Islet precursor cell (in vitro differentiated cells): ENCODE measurements around the gene OSM.

Experiments
- DNase-seq: peaks from one replicate; pipeline ENCODE4 v3.0.0-alpha.2; 2018

OSM gene

DNA sequence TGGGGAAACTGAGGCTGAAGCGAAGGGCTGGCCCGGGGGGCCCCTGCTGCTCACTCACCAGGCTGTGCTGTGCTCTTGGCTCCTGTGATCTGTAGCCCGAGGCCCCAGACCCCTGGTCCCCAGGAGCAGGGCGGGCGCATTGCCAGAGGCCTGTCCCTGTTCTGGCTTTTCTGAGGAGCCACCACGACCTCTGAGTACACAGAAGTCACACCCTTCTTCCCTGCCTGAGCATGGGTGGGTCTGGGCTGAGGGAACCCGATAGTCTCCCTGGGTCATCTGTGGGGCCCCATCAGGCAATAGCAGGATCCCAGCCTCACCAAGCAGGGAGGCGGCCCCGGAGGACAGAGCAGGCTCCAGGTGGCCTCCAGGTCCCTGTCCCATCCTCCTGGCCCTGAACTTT is 17.5 kb upstream of the OSM start:
- DNase-seq, result no peak

GRCh38 chr22:30283342-30283741 is 16.7 kb upstream of the OSM start:
- DNase-seq, result no peak

- DNase-seq, result no peak
Observed at GRCh38 chr22:30282616-30283046, 16.0 kb upstream of the OSM start.

DNA sequence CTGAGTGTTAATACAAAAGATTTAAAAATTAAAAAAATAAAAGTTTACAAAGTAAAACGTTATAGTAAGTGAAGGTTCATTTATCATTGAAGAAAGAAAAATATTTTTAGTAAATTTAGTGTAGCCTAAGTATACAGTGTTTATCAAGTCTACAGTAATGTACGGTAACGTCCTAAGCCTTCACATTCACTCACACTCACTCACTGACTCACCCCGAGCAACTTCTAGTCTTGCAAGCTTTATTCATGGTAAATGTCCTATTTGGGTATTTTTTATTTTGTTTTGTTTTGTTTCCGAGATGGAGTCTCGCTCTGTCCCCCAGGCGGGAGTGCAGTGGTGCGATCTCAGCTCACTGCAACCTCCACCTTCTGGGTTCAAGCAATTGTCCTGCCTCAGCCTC is 13.9 kb upstream of the OSM start:
- DNase-seq, result no peak

DNA sequence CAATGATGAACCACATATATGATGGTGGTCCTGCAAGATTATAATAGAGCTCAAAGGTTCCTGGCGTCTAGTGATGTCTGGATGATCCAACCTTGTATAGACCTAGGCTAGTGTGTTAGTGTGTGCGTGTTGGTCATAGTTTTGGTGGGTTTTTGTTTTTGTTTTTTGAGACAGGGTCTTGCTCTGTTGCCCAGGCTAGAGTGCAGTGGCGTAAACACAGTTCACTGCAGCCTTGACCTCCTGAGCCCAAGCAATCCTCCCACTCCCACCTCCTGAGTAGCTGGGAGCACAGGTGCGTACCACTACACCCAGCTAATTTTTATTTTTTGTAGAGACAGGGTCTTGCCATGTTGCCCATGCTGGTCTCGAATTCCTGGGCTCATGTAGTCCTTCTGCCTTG is 13.3 kb upstream of the OSM start:
- DNase-seq, result no peak

DNA sequence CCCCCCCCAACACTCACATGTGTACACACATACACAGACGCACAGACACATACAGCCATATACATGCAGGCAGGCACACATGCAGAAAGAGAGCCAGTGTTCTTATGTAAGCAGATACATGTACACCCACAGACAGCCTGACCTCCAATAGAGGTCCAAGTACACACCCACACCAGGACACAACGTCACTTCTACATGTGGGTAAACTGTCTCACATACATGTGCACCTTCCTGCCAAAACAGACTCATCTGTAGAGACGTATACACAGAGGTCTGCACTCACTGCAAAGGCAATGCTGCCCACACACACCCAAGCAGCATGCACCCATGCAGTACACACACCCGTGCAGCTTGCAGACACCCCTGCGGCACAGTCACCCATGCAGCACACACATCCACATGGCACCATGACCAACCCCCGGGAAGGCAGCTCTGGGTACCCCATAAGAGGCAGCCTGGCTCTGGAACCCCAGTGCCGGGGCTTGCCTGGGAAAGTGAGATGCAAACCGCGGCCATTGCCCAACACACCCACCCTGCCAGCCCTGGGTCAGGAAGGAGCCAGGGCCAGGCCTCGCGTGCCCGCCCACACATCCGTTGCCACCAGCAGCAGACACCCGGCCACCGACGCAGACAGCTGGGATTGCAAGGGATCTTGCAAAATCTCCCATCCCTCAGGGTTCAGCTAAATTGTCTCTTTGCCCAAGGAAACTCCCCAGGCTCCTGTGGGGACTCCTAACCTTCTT is 12.6 kb upstream of the OSM start:
- no peak for DNase-seq

- no peak for DNase-seq
Observed at GRCh38 chr22:30277547-30278344, 11.1 kb upstream of the OSM start.

DNA sequence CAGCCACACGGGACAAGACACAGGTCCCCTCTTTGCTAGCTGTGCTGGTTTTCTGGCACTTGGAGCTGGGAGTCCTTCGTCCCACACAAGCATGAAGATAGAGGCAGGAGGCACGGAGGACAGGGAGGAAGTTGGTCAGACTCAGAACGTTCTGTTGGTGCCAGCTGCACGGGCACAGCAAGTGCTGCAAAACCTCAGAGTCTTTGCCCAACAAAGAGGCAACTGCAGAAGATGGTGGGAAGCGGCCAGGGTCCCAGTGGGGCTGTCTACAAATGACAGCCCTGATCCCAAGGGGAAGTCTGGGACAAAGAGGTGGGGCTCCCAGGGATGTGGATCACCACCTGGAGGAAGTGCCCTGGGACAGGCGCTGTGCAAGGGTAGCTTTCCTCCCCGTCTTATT is 9.4 kb upstream of the OSM start:
- no peak for DNase-seq

DNA sequence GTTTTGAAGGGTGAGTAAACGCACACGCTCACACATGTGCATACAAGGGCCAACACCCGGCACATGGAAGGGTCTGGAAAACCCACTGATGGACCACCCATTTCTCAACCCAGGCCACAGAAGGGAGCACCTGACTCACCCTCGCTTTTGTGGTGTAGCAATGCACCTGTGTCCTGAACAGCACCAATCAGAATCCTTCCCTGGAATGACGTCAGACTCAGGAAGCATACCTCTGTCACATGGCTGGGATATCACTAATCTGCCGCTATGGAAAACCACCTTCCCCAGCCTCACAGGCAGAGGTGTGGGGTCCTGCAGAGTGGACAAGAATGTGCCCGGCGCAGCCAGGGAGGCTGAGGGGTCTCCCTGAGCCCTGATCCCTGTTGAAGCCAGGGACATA is 9.0 kb upstream of the OSM start:
- no peak for DNase-seq

- DNase-seq, result no peak
Observed at GRCh38 chr22:30274437-30274812, 7.8 kb upstream of the OSM start.

- DNase-seq, result no peak
Observed at GRCh38 chr22:30273711-30274436, 7.2 kb upstream of the OSM start.

- DNase-seq, result no peak
Observed at GRCh38 chr22:30272781-30273601, 6.3 kb upstream of the OSM start.

- DNase-seq, result no peak
Observed at GRCh38 chr22:30270832-30271231, 4.2 kb upstream of the OSM start.

DNA sequence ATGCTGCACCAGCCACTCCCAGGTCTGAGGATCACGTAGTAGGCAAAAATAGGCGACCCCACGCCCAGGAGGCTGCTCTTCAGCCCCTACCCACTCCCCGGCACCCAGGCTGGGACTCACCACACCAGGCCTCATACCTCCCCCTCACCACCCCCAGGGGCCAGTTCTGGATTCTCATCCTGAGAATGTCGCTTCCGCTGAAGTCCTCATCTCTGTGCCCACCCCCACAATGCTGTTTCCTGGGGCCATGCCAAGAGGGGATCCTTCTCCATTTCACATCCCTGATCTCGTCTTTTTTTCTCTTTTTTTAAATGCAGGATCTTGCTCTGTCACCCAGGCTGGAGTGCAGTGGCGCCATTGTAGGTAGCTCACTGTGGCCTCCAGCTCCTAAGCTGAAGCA is 1.7 kb upstream of the OSM start:
- DNase-seq, result no peak

GRCh38 chr22:30267382-30268302 is 991 bp upstream of the OSM start:
- DNase-seq, result no peak

- no peak for DNase-seq
Observed at GRCh38 chr22:30265823-30266444, 717 bp downstream of the OSM start.

DNA sequence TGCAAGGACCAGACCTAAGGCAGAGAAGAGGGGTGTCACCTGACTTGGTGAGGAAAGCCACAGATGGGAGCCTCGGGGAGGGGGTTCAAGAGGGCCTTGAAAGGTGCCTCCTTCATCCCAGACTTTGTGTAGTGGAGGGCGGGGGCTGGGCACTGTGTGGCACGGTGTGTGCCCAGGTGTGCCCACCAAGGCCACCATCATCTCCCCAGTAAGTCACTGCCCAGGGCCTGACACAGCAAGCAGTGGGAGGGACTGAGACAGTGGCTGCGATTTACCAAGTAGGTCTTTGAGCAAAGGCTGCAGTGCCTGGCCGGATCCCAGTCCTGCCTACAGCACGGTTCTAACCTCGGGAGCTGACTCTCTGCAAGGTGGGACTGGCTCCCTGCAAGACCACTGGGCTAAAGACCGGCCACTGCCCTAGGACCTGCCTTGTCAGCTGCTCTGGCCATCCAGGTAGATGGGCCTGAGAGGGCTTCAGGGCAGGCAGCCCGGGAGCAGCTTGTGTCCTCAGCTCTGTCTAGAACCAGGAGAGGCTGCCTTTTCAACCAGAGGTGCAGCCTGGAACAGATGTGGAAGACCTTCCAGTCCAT is 1.4 kb downstream of the OSM start:
- no peak for DNase-seq

DNA sequence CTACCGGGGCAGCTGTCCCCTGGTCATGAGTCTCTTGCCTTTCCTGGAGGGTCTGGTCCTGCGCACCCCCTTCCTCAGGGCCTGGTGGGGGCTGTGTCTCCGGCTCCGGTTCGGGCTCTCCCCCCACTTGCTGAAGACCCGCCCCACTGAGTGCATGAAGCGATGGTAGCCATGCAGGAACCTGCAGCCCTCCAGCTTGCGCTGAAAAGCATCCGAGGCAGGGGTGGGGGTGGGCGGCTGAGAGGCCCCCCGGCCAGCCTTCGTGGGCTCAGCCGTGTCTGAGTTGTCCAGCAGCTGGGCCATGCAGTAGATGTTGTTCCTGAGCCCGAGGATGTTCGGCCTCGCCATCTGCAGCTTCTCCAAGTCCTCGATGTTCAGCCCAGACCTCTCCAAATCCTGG is 2.8 kb downstream of the OSM start:
- DNase-seq, result no peak

GRCh38 chr22:30262917-30263741 is 3.5 kb downstream of the OSM start:
- peak; percentile 84 for DNase-seq

- DNase-seq, result no peak
Observed at GRCh38 chr22:30262112-30262511, 4.5 kb downstream of the OSM start.
